Hypothalamus (tissue), 51 donors: ENCODE measurements around the gene EFHD2.
"Not testable (repeated sequence)": the region's sequence is repeated elsewhere in the genome, so short reads cannot be mapped to it uniquely, and the experiment has no call there.

Experiments
- DNase-seq, 51 donors: peaks; one replicate each; lab custom pipeline; 2025; lab: John Stamatoyannopoulos, UW

EFHD2 gene

DNA sequence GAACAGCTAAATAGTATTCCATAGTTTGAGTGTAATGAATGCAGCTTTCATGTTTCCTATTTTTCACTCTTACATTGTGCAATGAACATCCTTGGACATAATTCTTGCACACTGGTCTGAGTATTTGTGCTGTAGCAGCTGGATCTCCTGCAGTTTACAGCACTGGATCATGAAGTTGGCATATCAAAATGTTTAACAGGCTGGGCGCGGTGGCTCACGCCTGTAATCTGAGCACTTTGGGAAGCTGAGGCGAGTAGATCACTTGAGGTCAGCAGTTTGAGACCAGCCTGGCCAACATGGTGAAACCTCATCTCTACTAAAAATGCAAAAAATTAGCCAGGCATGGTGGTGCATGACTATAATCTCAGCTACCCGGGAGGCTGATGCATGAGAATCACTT lies 61.4 kb downstream of the EFHD2 start:
- DNase-seq: not testable (repeated sequence)

DNA sequence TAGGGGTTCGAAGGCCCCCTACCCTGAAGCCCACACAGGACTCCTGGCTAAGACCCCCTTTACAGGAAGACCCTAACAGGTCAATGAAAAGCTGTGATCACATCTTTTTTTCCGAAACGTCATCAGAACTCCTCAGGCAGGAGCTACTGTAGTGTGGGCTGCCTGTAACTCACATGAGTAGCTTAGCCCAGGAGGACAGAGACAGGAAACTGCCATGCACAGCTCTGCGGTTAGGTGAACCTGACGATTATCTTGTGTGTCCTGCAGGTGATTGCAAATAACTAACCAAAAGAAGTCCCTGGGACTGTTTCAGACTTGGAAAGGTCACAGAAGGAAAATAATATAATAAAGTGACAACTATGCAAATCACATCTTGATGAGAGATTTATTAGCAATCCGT lies 62.0 kb downstream of the EFHD2 start:
- not testable (repeated sequence) for DNase-seq

DNA sequence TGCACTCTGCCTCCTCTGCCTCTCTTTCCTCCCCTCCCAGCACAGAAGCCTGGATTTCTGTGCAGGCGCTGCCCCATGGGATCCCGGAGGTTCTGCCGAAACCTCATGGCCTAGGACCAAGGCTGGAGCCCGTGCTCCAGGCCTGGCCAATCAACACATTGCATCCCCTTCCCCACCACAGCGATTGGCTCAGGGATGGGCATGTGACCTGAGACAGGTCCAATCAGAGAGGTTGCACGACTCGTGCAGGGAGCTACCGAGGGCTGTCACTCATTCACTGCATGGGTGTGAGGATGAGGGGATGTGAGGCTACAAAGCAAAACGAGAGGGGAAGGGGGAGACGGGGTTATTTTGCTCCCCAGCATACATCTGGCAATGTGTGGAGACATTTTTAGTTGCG lies 62.9 kb downstream of the EFHD2 start:
- no peak for DNase-seq

DNA sequence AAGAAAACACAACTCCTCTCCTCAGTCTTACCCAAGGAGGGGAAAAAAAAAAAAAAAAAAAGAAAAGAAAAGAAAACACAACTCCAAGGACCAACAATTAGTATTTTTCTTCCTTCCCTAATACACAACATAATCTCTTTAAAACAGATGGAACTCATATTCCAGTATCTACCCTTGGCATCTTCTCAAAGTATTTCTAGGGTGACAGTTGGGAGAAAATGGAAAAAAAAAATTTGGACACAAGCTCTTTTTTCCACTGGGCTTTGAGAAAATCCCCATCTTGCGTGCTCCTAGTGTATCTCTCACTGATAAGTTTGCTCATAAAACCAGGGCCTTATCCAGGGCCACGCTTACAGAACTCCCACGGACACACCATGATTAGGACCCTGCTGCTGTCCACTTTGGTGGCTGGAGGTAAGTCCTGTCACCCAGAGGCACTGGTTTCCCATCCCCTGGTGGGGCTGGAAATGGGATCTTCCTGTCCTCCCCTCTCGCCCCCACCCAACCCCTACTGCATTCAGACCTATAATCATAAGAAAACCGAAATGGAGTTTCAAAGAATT lies 66.1 kb downstream of the EFHD2 start, which contains the start of gene CELA2B:
Gene CELA2B, plus strand, starts transcription at position 353 of the 563 bp plus-strand sequence. Its CDS starts 22 bp downstream, at position 375.
- DNase-seq: no peak

DNA sequence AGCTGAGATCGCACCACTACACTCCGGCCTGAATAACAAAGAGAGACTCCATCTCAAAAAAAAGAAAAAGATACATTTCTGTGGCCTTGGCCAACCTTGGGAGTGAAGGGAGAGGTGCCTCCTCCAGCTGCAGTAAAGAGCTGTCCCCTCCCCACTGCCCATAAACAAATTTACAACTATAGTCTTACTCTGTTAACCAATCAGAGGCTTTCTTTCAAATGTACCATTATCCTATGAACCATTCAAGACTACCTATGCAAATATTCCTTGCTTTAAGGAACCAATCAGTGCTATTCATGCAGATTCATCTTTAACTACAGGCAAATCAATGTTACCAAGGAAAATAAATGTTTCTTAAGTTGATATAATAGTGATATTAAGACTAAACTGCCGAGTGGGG lies 67.2 kb downstream of the EFHD2 start:
- DNase-seq: no peak

DNA sequence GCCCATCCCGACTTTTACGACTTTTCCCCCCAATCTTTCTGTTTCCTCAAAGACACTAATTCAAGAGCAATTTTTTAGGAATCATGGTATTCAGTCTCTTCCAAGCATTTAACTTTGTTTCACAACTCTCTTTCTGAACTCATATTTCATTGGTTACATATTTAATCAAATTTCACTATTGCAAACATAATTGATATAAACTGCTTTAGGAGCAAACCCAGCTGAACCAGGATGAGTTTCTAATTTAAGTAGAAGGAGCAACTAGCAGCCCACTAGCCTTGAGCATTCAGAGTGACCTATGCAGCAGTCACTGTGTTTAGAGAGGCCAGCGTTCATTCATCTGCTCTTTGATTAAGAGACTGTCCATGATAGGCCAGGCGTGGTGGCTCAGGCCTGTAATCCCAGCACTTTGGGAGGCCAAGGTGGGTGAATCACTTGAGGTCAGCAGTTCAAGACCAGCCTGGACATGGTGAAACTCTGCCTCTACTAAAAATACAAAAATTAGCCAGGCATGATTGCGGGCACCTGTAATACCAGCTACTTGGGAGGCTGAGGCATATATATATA lies 68.0 kb downstream of the EFHD2 start:
- no peak for DNase-seq
